Testis (tissue), 2 donors: Measurements from ENCODE around the gene PAGE4.

Experiments
- POLR2A ChIP-seq: fragments of 450-650 bp; IDR thresholded peaks from one replicate; pipeline ENCODE4 v1.6.1; 2017; ENCODE audit warnings: antibody characterized with exemption, mild to moderate bottlenecking, moderate library complexity
- TF ChIP-seq, protein P1 (sequence below), 3 experiments: fragments of 450-650 bp in 2 of 3; fragments of 200-600 bp in 1 of 3; sonication (generic) in 1 of 3; IDR thresholded peaks; one replicate each; pipeline ENCODE4 v1.5.1; 2016 to 2019; ENCODE audit warnings: antibody characterized with exemption in 3 of 3, mild to moderate bottlenecking in 2 of 3, moderate library complexity in 1 of 3

DNA sequence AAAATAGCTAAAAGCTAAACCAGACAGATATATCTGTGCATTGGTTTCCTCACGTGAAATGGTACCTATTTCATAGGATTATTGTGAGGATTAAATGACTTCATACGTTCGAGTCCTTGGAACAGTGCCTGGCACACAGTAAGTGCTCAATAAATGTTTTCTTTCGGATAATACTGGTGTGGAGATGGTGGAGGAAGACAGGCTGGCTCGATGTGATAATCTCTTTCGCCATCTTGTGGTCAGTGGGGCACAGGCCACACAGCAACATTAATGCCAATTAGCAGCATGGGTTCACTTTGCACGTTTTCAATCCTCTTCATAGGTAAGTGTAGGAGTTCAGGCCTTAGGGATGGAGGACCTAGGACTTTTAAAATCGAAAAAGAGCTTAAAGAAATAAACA lies 9.3 kb downstream of the PAGE4 start:
- no peak for TF ChIP-seq POLR2A
- TF ChIP-seq, protein P1, sequence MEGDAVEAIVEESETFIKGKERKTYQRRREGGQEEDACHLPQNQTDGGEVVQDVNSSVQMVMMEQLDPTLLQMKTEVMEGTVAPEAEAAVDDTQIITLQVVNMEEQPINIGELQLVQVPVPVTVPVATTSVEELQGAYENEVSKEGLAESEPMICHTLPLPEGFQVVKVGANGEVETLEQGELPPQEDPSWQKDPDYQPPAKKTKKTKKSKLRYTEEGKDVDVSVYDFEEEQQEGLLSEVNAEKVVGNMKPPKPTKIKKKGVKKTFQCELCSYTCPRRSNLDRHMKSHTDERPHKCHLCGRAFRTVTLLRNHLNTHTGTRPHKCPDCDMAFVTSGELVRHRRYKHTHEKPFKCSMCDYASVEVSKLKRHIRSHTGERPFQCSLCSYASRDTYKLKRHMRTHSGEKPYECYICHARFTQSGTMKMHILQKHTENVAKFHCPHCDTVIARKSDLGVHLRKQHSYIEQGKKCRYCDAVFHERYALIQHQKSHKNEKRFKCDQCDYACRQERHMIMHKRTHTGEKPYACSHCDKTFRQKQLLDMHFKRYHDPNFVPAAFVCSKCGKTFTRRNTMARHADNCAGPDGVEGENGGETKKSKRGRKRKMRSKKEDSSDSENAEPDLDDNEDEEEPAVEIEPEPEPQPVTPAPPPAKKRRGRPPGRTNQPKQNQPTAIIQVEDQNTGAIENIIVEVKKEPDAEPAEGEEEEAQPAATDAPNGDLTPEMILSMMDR (IDR thresholded peaks at IDR 0.05), result peak in 2 of 3 experiments; percentile 46 to 53
